Measurements from ENCODE around the gene LOC101059915.
"Not testable (repeated sequence)": the region's sequence is repeated elsewhere in the genome, so short reads cannot be mapped to it uniquely, and the experiment has no call there.

LOC101059915 gene

DNA sequence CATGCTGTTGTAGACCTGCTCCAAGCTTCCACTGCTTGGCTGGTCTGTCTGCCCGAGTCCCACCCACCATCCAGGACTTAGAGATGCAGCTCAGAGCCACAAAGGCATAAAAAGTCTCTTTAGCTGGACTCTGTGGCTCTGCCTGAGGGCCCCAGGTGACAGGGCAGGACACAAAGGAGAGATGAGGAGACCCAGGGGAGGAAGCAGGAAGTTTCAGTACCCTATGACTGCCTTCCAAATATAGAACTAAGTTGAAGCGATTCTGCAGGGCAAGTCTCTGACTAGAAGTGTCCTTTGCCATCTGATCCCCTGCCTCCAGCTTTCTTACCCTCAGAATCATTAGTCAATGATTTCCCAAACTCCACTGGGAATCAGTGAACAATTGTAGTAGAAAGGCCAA, 37.9 kb upstream of the LOC101059915 start:
- Mint-ChIP-seq H3K9me3 (no peaks in the 10 kb centered on the region), H3K27me3 (no peaks in the 10 kb centered on the region), H3K4me3 (peak overlapping the region in 1 of 2 donors; percentile 18), H3K27ac (no peak overlapping the region), H3K4me1 (peaks cover 31 to 44% of the 10 kb centered on the region in 2 donors), H3K36me3 (peaks cover 0 to 3% of the 10 kb centered on the region in 2 donors)
- no peak for DNase-seq
- ATAC-seq (replicated peaks): peak; percentile 82 to 92

DNA sequence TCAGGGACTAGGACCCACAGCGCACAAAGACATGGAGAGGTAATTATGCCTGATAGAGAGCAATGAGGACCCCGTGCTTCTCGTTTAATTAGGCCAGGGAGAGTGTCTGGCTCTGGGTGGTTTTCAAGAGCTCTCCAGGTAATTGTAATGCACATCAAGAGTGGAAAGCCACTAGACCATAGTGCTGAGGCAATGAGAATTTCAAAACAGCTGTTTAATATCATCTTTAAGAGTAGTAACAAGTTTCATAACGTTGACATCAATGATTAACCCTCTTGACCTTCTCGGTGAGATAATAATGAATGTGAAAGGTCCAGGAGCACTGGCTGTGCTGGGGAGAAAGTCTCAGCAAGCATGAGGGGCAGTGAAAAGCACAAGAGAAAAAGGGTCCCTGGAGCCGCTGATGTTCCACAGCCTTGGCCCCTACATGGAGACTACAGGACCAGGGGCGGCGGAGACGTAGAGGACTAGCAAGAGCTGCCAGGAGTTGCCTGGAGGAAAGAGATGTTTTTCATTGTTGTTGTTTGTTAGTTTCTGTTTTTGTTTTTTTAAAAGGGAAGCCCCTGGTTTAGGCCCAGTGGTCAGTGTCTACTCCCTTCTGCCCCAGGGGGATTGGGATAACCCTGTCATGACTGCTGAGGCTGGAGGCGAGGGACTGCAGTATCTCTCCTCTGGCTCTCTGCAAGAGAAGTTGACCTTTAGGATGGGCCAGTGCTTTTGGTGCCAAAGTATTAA, 34.3 kb upstream of the LOC101059915 start:
- ATAC-seq (replicated peaks): peak; percentile 45 to 68
- peak overlapping the region; percentile 17 for H3K27ac Mint-ChIP-seq
- no peak for DNase-seq
- H3K4me1 Mint-ChIP-seq: peaks cover 33 to 34% of the 10 kb centered on the region in 2 donors
- H3K4me3 Mint-ChIP-seq: peak overlapping the region in 1 of 2 donors; percentile 62
- no peaks in the 10 kb centered on the region for H3K9me3 Mint-ChIP-seq
- H3K36me3 Mint-ChIP-seq: no peaks in the 10 kb centered on the region
- H3K27me3 Mint-ChIP-seq: no peaks in the 10 kb centered on the region

- ATAC-seq (replicated peaks): no peak
- no peak for DNase-seq
- Mint-ChIP-seq H3K36me3 (no peaks in the 10 kb centered on the region), H3K27ac (no peak overlapping the region), H3K4me1 (peaks cover 23 to 27% of the 10 kb centered on the region in 2 donors), H3K27me3 (no peaks in the 10 kb centered on the region), H3K9me3 (no peaks in the 10 kb centered on the region), H3K4me3 (no peak overlapping the region)
Observed at GRCh38 chrX:71634366-71634765, 33.0 kb upstream of the LOC101059915 start.

DNA sequence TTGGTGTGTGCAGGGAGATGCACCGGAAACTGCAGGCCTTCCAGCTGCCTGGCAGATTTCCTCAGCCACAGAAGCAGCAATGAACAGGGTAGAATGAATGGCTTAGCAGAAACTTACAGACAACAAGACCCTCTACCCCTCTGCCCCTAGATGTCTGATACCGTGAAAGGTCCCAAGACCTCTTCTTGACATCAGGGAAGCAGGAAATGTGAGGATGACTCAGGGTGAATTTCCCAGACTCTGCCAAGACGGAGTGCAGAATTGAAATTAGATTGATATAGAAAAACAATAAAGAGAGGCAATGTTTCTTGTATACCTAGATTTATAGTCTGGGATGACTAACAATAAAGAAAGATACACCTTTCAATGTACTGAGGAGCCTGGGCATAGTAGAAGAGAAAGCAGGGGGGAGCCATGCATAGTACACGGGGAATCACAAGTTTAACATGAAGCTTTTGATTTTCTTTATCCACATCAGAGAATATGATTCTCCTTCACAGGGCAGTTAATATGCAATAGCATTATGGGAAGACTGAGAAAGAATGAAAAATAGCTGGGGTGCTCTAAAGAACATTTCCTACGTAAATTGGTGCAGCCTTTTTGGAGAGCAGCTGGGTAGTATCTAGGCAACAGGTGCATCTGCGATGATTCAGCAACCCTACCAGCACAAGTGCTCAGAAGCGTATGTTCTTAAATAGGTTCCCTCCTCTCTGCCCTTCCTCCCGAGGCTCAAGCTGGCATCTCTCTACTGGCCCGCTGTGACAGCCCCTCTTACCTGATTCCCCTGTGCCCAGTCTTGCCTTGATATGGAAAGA, 30.7 kb upstream of the LOC101059915 start:
- no peaks in the 10 kb centered on the region for H3K36me3 Mint-ChIP-seq
- no peak for DNase-seq
- peak overlapping the region; percentile 38 for H3K27ac Mint-ChIP-seq
- no peaks in the 10 kb centered on the region for H3K9me3 Mint-ChIP-seq
- H3K27me3 Mint-ChIP-seq: no peaks in the 10 kb centered on the region
- peak; percentile 63 to 65 for ATAC-seq (replicated peaks)
- no peak overlapping the region for H3K4me3 Mint-ChIP-seq
- H3K4me1 Mint-ChIP-seq: peaks cover 16 to 20% of the 10 kb centered on the region in 2 donors

- H3K9me3 Mint-ChIP-seq: peaks cover 0 to 1% of the 10 kb centered on the region in 2 donors
- DNase-seq (no peak), ATAC-seq (replicated peaks) (peak; percentile 35 to 41)
- H3K4me1 Mint-ChIP-seq: peaks cover 16 to 20% of the 10 kb centered on the region in 2 donors
- H3K27ac Mint-ChIP-seq: peak overlapping the region; percentile 38
- H3K27me3 Mint-ChIP-seq: no peaks in the 10 kb centered on the region
- no peak overlapping the region for H3K4me3 Mint-ChIP-seq
- no peaks in the 10 kb centered on the region for H3K36me3 Mint-ChIP-seq
Observed at GRCh38 chrX:71637253-71637618, 30.1 kb upstream of the LOC101059915 start.

DNA sequence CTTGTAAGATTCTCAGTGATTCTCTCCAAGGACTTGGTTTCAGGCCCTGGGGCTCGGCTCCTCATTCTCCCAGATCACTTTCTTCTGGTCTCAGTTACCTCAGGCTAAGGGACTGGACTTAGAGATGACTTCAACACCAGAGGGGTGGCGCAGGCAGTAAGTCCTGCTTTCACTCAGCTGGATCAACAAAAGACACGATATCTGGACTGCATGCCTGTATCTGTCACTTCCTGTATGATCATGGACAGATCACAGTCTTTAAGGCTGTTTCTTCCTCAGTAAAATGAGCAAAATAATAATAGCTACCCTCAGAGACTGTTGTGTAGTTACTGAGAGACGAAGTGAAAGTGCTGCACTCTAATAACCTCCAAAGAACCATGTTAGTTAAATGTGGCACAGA, 29.5 kb upstream of the LOC101059915 start:
- Mint-ChIP-seq H3K27me3 (no peaks in the 10 kb centered on the region), H3K4me3 (no peak overlapping the region), H3K9me3 (peaks cover 0 to 1% of the 10 kb centered on the region in 2 donors), H3K36me3 (no peaks in the 10 kb centered on the region), H3K27ac (no peak overlapping the region), H3K4me1 (peaks cover 10 to 17% of the 10 kb centered on the region in 2 donors)
- ATAC-seq (replicated peaks) (peak; percentile 65 to 68), DNase-seq (no peak)

GRCh38 chrX:71638409-71638808, 28.9 kb upstream of the LOC101059915 start:
- H3K4me3 Mint-ChIP-seq: no peak overlapping the region

DNA sequence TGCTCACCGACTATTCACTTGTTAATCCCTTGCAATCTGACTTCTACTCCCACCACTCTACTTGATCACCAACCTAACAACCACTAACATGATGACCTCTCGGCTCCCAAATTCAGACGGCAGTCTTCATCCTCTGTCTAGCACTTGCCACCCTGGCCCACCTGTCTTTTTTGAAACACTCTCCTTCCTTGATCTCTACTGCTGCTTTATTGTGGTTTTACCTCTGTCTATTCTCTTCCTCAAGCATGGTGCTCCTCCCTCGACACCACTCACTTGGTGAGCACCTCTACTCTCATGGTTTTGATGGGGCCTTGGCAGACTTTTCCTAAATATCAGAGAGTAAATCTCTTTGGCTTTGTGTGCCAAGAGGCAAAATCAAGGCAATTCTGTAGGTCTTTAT, 27.3 kb upstream of the LOC101059915 start:
- no peak overlapping the region for H3K4me3 Mint-ChIP-seq
- ATAC-seq (replicated peaks) (no peak), DNase-seq (no peak)
- no peak overlapping the region for H3K27ac Mint-ChIP-seq
- H3K9me3 Mint-ChIP-seq: peaks cover 0 to 1% of the 10 kb centered on the region in 2 donors
- peaks cover 0 to 10% of the 10 kb centered on the region in 2 donors for H3K4me1 Mint-ChIP-seq
- no peaks in the 10 kb centered on the region for H3K36me3 Mint-ChIP-seq
- no peaks in the 10 kb centered on the region for H3K27me3 Mint-ChIP-seq

More at GRCh38 chrX:71638409-71638808, 28.9 kb upstream of the LOC101059915 start:
- no peak for DNase-seq
- Mint-ChIP-seq H3K36me3 (no peaks in the 10 kb centered on the region), H3K27ac (no peak overlapping the region), H3K27me3 (no peaks in the 10 kb centered on the region), H3K4me1 (peaks cover 5 to 12% of the 10 kb centered on the region in 2 donors), H3K9me3 (peaks cover 0 to 1% of the 10 kb centered on the region in 2 donors)
- ATAC-seq (replicated peaks): no peak

DNA sequence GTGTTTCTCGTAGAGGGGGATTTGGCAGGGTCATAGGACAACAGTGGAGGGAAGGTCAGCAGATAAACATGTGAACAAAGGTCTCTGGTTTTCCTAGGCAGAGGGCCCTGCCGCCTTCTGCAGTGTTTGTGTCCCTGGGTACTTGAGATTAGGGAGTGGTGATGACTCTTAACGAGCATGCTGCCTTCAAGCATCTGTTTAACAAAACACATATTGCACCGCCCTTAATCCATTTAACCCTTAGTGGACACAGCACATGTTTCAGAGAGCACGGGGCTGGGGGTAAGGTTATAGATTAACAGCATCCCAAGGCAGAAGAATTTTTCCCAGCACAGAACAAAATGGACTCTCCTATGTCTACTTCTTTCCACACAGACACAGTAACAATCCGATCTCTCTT, 22.9 kb upstream of the LOC101059915 start:
- H3K27me3 Mint-ChIP-seq; H3K4me3 Mint-ChIP-seq; H3K4me1 Mint-ChIP-seq; H3K36me3 Mint-ChIP-seq; ATAC-seq (replicated peaks); DNase-seq; H3K9me3 Mint-ChIP-seq; H3K27ac Mint-ChIP-seq: not testable (repeated sequence)

- Mint-ChIP-seq H3K27me3 (no peaks in the 10 kb centered on the region), H3K4me3 (no peak overlapping the region), H3K27ac (no peak overlapping the region), H3K36me3 (no peaks in the 10 kb centered on the region), H3K9me3 (peaks cover 0 to 5% of the 10 kb centered on the region in 2 donors), H3K4me1 (peaks cover 3 to 5% of the 10 kb centered on the region in 2 donors)
- ATAC-seq (replicated peaks) (peak; percentile 91 to 92), DNase-seq (no peak)
Observed at GRCh38 chrX:71650333-71650969, 16.9 kb upstream of the LOC101059915 start.

DNA sequence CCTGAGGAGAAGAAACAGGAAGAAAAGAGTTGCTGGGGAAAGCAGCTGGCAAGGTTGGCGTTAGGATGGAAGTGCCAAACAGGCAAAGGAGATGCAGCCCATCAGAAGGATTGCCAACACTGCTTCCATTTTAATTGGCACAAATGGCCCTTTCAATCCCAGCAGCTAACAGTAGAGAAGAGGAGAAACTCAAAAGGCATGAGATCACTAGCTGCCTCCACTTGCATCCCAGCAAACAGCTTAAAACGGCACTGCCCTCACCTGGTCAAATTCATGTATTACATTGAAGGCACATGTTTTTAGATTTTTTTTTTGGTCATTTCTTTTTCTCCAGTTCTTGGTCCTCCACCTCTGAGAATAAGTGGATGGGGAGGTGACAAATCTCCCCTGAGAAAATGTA, 14.9 kb upstream of the LOC101059915 start:
- Mint-ChIP-seq H3K27ac (no peak overlapping the region), H3K9me3 (peaks cover 0 to 5% of the 10 kb centered on the region in 2 donors), H3K36me3 (no peaks in the 10 kb centered on the region), H3K27me3 (no peaks in the 10 kb centered on the region), H3K4me3 (no peak overlapping the region), H3K4me1 (peaks cover 4 to 19% of the 10 kb centered on the region in 2 donors)
- DNase-seq (no peak), ATAC-seq (replicated peaks) (peak; percentile 53 to 62)

GRCh38 chrX:71653344-71653743, 14.0 kb upstream of the LOC101059915 start:
- Mint-ChIP-seq H3K27ac (no peak overlapping the region), H3K4me1 (peaks cover 4 to 19% of the 10 kb centered on the region in 2 donors), H3K36me3 (no peaks in the 10 kb centered on the region), H3K27me3 (no peaks in the 10 kb centered on the region), H3K9me3 (peaks cover 0 to 5% of the 10 kb centered on the region in 2 donors), H3K4me3 (no peak overlapping the region)
- no peak for DNase-seq
- no peak for ATAC-seq (replicated peaks)

GRCh38 chrX:71657267-71657666, 10.1 kb upstream of the LOC101059915 start:
- Mint-ChIP-seq H3K27me3 (peaks cover 0 to 6% of the 10 kb centered on the region in 2 donors), H3K9me3 (no peaks in the 10 kb centered on the region), H3K4me1 (peaks cover 7 to 18% of the 10 kb centered on the region in 2 donors), H3K27ac (no peak overlapping the region), H3K4me3 (no peak overlapping the region), H3K36me3 (no peaks in the 10 kb centered on the region)
- ATAC-seq (replicated peaks) (no peak), DNase-seq (no peak)

DNA sequence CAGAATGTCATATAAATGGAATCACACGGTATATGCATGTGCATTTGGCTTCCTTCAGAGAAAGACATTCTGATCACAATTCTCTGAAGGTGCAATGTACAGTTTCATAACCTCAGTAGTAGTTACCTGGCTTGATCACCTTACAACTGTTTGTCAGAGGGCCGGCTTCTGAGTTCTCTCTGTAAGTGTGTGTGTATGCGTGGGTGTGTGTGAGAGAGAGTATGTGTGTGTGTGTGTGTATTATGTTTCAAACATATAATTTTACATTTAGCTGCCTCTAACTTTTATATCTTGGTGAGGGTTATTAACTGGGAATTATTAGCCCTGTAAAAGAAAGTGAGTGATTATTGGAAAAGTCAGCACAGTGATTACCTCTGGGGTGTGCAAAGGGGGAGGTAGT, 8.0 kb upstream of the LOC101059915 start:
- H3K36me3 Mint-ChIP-seq: no peaks in the 10 kb centered on the region
- no peaks in the 10 kb centered on the region for H3K9me3 Mint-ChIP-seq

More for the DNA sequence above, 8.0 kb upstream of the LOC101059915 start:
- ATAC-seq (replicated peaks) (no peak), DNase-seq (no peak)
- H3K27me3 Mint-ChIP-seq: peaks cover 0 to 6% of the 10 kb centered on the region in 2 donors
- no peak overlapping the region for H3K27ac Mint-ChIP-seq
- peaks cover 20 to 33% of the 10 kb centered on the region in 2 donors for H3K4me1 Mint-ChIP-seq
- no peak overlapping the region for H3K4me3 Mint-ChIP-seq

Measured in stimulated activated naive B cell treated with anti-CD40 and anti-IgM and Interleukin-4, amounts not matched to agents 10 μg/mL and 1 μg/mL and 100 μg/mL, for 72 hours (primary cell).